ENCODE data around the gene CCDC112.

DNA sequence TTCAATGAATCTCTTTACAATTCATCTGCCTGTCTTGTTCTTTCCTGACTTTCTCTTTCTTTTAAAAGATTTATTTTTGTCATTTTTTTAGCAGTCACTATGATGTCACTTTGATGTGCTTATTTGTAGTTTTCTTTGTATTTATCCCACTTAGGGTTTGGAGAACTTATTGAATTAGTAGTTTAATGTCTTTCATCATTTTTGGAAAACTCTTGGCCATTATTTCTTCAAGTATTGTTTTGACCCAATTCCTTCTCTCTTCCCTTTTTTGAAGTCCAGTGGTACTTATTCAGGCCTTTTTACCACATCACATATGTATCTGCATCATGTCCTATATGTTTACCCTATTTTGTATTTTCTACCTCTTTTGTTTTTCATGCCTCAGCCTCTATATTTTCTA is 48.9 kb upstream of the CCDC112 start:
- TF ChIP-seq, protein P1, sequence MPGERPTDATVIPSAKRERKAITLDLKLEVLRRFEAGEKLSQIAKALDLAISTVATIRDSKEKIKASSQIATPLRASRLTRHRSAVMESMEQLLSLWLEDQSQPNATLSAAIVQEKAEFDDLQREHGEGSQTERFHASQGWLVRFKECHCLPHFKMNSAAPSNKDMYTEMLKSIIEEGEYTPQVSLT (CRISPR knock-in tag; IDR thresholded peaks at IDR 0.05; ENCODE audit: borderline replicate concordance, low read depth) = no peak
- TF ChIP-seq ZNF431 (CRISPR knock-in tag; IDR thresholded peaks at IDR 0.05; ENCODE audit: borderline replicate concordance, low read depth) (no peak), ZNF12 (CRISPR knock-in tag; IDR thresholded peaks at IDR 0.05) (no peak), NCOR1 (IDR thresholded peaks at IDR 0.05; ENCODE audit: borderline replicate concordance, low read length) (no peak), IKZF4 (CRISPR knock-in tag; IDR thresholded peaks at IDR 0.05; ENCODE audit: borderline replicate concordance, low read depth, not compliant biosample characterization) (no peak), ZNF501 (CRISPR knock-in tag; IDR thresholded peaks at IDR 0.05) (no peak), POLR2A (IDR thresholded peaks at IDR 0.05; ENCODE audit: insufficient read depth in 1 of 2, low read depth in 2 of 2, low read length in 2 of 2) (no peak), RBM39 (IDR thresholded peaks at IDR 0.05; ENCODE audit: low read depth, low read length, poor library complexity, severe bottlenecking) (no peak), CTCF (CRISPR knock-in tag; IDR thresholded peaks at IDR 0.05) (no peak), EP300 (IDR thresholded peaks at IDR 0.05; ENCODE audit: low read depth in 2 of 2, low read length in 2 of 2) (no peak), EP300 (CRISPR knock-in tag; IDR thresholded peaks at IDR 0.05; ENCODE audit: borderline replicate concordance) (no peak), MAFG (CRISPR knock-in tag; IDR thresholded peaks at IDR 0.05) (no peak)
